Measurements from ENCODE around the gene C5AR1.

DNA sequence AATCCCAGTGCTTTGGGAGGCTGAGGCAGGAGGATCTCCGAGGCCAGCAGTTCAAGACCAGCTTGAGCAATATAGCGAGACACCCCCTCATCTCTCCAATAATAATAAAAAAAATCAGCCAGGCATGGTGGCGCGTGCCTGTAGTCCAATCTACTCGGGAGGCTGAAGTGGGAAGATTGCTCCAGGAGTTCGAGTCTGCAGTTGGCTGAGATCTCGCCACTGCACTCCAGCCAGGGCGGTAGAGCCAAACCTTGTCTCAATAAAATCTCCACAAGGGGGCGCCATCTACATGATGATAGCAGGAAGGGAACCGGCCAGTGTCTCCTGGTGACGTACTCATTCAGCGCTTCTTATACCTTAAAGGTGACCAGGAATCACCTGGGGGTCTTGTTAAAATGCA is 13.6 kb upstream of the C5AR1 start:
- TF ChIP-seq, protein P1, sequence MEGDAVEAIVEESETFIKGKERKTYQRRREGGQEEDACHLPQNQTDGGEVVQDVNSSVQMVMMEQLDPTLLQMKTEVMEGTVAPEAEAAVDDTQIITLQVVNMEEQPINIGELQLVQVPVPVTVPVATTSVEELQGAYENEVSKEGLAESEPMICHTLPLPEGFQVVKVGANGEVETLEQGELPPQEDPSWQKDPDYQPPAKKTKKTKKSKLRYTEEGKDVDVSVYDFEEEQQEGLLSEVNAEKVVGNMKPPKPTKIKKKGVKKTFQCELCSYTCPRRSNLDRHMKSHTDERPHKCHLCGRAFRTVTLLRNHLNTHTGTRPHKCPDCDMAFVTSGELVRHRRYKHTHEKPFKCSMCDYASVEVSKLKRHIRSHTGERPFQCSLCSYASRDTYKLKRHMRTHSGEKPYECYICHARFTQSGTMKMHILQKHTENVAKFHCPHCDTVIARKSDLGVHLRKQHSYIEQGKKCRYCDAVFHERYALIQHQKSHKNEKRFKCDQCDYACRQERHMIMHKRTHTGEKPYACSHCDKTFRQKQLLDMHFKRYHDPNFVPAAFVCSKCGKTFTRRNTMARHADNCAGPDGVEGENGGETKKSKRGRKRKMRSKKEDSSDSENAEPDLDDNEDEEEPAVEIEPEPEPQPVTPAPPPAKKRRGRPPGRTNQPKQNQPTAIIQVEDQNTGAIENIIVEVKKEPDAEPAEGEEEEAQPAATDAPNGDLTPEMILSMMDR (IDR thresholded peaks at IDR 0.05; ENCODE audit: insufficient read depth, low read length), result peak; percentile 18
- TF ChIP-seq POLR2AphosphoS5 (IDR thresholded peaks at IDR 0.05; ENCODE audit: low read depth) (no peak), GABPA (IDR thresholded peaks at IDR 0.05; ENCODE audit: low read depth) (no peak), SPI1 (IDR thresholded peaks at IDR 0.05; ENCODE audit: borderline replicate concordance, low read depth) (no peak)
- TF ChIP-seq, protein P2, sequence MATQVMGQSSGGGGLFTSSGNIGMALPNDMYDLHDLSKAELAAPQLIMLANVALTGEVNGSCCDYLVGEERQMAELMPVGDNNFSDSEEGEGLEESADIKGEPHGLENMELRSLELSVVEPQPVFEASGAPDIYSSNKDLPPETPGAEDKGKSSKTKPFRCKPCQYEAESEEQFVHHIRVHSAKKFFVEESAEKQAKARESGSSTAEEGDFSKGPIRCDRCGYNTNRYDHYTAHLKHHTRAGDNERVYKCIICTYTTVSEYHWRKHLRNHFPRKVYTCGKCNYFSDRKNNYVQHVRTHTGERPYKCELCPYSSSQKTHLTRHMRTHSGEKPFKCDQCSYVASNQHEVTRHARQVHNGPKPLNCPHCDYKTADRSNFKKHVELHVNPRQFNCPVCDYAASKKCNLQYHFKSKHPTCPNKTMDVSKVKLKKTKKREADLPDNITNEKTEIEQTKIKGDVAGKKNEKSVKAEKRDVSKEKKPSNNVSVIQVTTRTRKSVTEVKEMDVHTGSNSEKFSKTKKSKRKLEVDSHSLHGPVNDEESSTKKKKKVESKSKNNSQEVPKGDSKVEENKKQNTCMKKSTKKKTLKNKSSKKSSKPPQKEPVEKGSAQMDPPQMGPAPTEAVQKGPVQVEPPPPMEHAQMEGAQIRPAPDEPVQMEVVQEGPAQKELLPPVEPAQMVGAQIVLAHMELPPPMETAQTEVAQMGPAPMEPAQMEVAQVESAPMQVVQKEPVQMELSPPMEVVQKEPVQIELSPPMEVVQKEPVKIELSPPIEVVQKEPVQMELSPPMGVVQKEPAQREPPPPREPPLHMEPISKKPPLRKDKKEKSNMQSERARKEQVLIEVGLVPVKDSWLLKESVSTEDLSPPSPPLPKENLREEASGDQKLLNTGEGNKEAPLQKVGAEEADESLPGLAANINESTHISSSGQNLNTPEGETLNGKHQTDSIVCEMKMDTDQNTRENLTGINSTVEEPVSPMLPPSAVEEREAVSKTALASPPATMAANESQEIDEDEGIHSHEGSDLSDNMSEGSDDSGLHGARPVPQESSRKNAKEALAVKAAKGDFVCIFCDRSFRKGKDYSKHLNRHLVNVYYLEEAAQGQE (IDR thresholded peaks at IDR 0.05; ENCODE audit: insufficient replicate concordance, low read depth), result no peak
